HepG2 (cell line): ENCODE measurements around the gene ABHD17A. TPM values are rescaled to one million over a fixed set of nuclear protein-coding genes. Genes with fewer than 3 reads are reported as not detected.

Experiments used
- ASH2L ChIP-seq: fragments of 300-600, 200-600 bp; sonication (generic); IDR thresholded peaks from 2 replicates; pipeline ENCODE4 v1.7.0; 2017; ENCODE audit warnings: low read depth, mild to moderate bottlenecking, moderate library complexity, mixed read lengths, low read length; ENCODE audit not compliant: insufficient read length
- EP300 ChIP-seq, 3 experiments: sonication (generic) in 1 of 3; formaldehyde crosslinking in 1 of 3; IDR thresholded peaks; 2 replicates each; pipeline versions ENCODE4 v1.5.1 to v1.6.1; 2011 to 2020; ENCODE audit warnings: low read depth in 2 of 3, low read length in 2 of 3, borderline replicate concordance in 1 of 3, improper control_type of control experiment in 1 of 3, mild to moderate bottlenecking in 1 of 3, missing genetic modification reagents in 1 of 3, moderate library complexity in 1 of 3
- FOXK2 ChIP-seq: fragments of 450-650 bp; IDR thresholded peaks from 2 replicates; pipeline ENCODE4 v1.6.1; 2016
- FOXO1 ChIP-seq: sonication (generic); formaldehyde crosslinking; IDR thresholded peaks from 2 replicates; pipeline ENCODE4 v1.4.0; 2020; ENCODE audit warnings: missing genetic modification reagents
- HIVEP1 ChIP-seq: sonication (generic); formaldehyde crosslinking; IDR thresholded peaks from 2 replicates; pipeline ENCODE4 v1.4.0; 2020; ENCODE audit warnings: mild to moderate bottlenecking, missing genetic modification reagents
- KDM5B ChIP-seq: sonication (generic); formaldehyde crosslinking; IDR thresholded peaks from 2 replicates; pipeline ENCODE4 v1.4.0; 2020; ENCODE audit warnings: missing genetic modification reagents, mild to moderate bottlenecking, borderline replicate concordance
- KLF11 ChIP-seq: IDR thresholded peaks from 2 replicates; pipeline ENCODE4 v1.6.1; 2016; ENCODE audit warnings: missing compliant biosample characterization
- KLF16 ChIP-seq, 2 experiments: sonication (generic) in 1 of 2; formaldehyde crosslinking in 1 of 2; IDR thresholded peaks; 2 replicates each; pipeline versions ENCODE4 v1.6.1 to v1.8.0; 2016 to 2023; ENCODE audit warnings: missing genetic modification reagents in 2 of 2, missing compliant biosample characterization in 1 of 2
- MEF2D ChIP-seq: sonication (generic); formaldehyde crosslinking; IDR thresholded peaks from 2 replicates; pipeline ENCODE4 v1.5.1; 2020; ENCODE audit warnings: mild to moderate bottlenecking, missing genetic modification reagents
- MYC ChIP-seq: sonication (generic); formaldehyde crosslinking; IDR thresholded peaks from 2 replicates; pipeline ENCODE4 v1.9.0; 2021; ENCODE audit warnings: missing genetic modification reagents, borderline replicate concordance
- NFYB ChIP-seq: sonication (generic); formaldehyde crosslinking; IDR thresholded peaks from 2 replicates; pipeline ENCODE4 v1.4.0; 2020; ENCODE audit warnings: missing genetic modification reagents
- PAX8 ChIP-seq: sonication (generic); formaldehyde crosslinking; IDR thresholded peaks from 2 replicates; pipeline ENCODE4 v1.8.0; 2022; ENCODE audit warnings: mild to moderate bottlenecking, missing genetic modification reagents, borderline replicate concordance
- PHF20 ChIP-seq: sonication (generic); formaldehyde crosslinking; IDR thresholded peaks from 2 replicates; pipeline ENCODE4 v1.5.0; 2020; ENCODE audit warnings: mild to moderate bottlenecking, missing genetic modification reagents
- PTBP1 ChIP-seq: fragments of 200-400 bp; formaldehyde crosslinking; IDR thresholded peaks from 2 replicates; pipeline ENCODE4 v1.6.1; 2018; ENCODE audit warnings: low read length, low read depth; ENCODE audit not compliant: poor library complexity, severe bottlenecking
- SMARCC2 ChIP-seq: fragments of 450-650 bp; IDR thresholded peaks from 2 replicates; pipeline ENCODE4 v1.6.1; 2017; ENCODE audit warnings: antibody characterized with exemption, mild to moderate bottlenecking
- TARDBP ChIP-seq: sonication (generic); formaldehyde crosslinking; IDR thresholded peaks from 2 replicates; pipeline ENCODE4 v1.8.0; 2022; ENCODE audit warnings: mild to moderate bottlenecking, missing genetic modification reagents
- TBP ChIP-seq: sonication (generic); formaldehyde crosslinking; IDR thresholded peaks from 2 replicates; pipeline ENCODE4 v1.5.0; 2020; ENCODE audit warnings: missing genetic modification reagents
- ZFY ChIP-seq: sonication (generic); formaldehyde crosslinking; IDR thresholded peaks from 2 replicates; pipeline ENCODE4 v1.4.0; 2020; ENCODE audit warnings: missing genetic modification reagents
- ZNF101 ChIP-seq: sonication (generic); formaldehyde crosslinking; IDR thresholded peaks from 2 replicates; pipeline ENCODE4 v1.4.0; 2020; ENCODE audit warnings: mild to moderate bottlenecking, low read depth, missing genetic modification reagents, borderline replicate concordance
- ZNF143 ChIP-seq: sonication (generic); formaldehyde crosslinking; IDR thresholded peaks from 2 replicates; pipeline ENCODE4 v1.4.0; 2020; ENCODE audit warnings: missing genetic modification reagents
- ZNF230 ChIP-seq: sonication (generic); formaldehyde crosslinking; IDR thresholded peaks from 2 replicates; pipeline ENCODE4 v1.4.0; 2020; ENCODE audit warnings: mild to moderate bottlenecking, missing genetic modification reagents
- ZNF354B ChIP-seq: sonication (generic); formaldehyde crosslinking; IDR thresholded peaks from 2 replicates; pipeline ENCODE4 v1.8.0; 2022; ENCODE audit warnings: mild to moderate bottlenecking, missing genetic modification reagents
- ZNF556 ChIP-seq: sonication (generic); formaldehyde crosslinking; IDR thresholded peaks from 2 replicates; pipeline ENCODE4 v1.4.0; 2020; ENCODE audit warnings: mild to moderate bottlenecking, missing genetic modification reagents, borderline replicate concordance
- ZNF619 ChIP-seq: sonication (generic); formaldehyde crosslinking; IDR thresholded peaks from 2 replicates; pipeline ENCODE4 v1.4.0; 2020; ENCODE audit warnings: mild to moderate bottlenecking, missing genetic modification reagents
- ZNF629 ChIP-seq: sonication (generic); formaldehyde crosslinking; conservative IDR thresholded peaks from 2 replicates; pipeline ENCODE4 v1.5.0; 2020; ENCODE audit warnings: missing genetic modification reagents
- ZNF713 ChIP-seq: sonication (generic); formaldehyde crosslinking; IDR thresholded peaks from 2 replicates; pipeline ENCODE4 v1.4.0; 2020; ENCODE audit warnings: mild to moderate bottlenecking, missing genetic modification reagents
- polyA plus RNA-seq, 8 experiments: library from polyadenylated mRNA; depleted of rRNA in 3 of 8; stranded (reverse) in 7 of 8; unstranded in 1 of 8; fragments of >200 nt; fragmentation: Illumina TruSeq in 4 of 8; extraction: Trizol in 4 of 8; gene quantifications; 2 replicates each; pipeline versions ENCODE4 v1.2.1 to v1.2.3, GENCODE V29; 2011 to 2016; ENCODE audit warnings: low read depth in 4 of 8, missing spikeins in 1 of 8, mixed read lengths in 1 of 8; ENCODE audit not compliant: insufficient read depth in 1 of 8
- total RNA-seq, 5 experiments: library from RNA; depleted of rRNA; stranded (reverse); fragments of >200 nt; fragmentation: Illumina TruSeq; extraction: Trizol; gene quantifications; 2 replicates each; pipeline ENCODE4 v1.2.3, GENCODE V29; 2016; ENCODE audit warnings: low read depth in 1 of 5
- TF ChIP-seq, protein P1 (sequence below): IDR thresholded peaks from 2 replicates; pipeline ENCODE4 v1.6.1; 2016; ENCODE audit warnings: missing compliant biosample characterization, missing genetic modification reagents, borderline replicate concordance
- TF ChIP-seq, protein P2 (sequence below): IDR thresholded peaks from 2 replicates; pipeline ENCODE4 v1.6.1; 2016

The ABHD17A gene
- total and polyA plus RNA-seq, 2 of the 13 experiments (the other 11 are each of a cell fraction or from before 2014, with no cell fraction given), result 27.7 to 40.8 TPM

DNA sequence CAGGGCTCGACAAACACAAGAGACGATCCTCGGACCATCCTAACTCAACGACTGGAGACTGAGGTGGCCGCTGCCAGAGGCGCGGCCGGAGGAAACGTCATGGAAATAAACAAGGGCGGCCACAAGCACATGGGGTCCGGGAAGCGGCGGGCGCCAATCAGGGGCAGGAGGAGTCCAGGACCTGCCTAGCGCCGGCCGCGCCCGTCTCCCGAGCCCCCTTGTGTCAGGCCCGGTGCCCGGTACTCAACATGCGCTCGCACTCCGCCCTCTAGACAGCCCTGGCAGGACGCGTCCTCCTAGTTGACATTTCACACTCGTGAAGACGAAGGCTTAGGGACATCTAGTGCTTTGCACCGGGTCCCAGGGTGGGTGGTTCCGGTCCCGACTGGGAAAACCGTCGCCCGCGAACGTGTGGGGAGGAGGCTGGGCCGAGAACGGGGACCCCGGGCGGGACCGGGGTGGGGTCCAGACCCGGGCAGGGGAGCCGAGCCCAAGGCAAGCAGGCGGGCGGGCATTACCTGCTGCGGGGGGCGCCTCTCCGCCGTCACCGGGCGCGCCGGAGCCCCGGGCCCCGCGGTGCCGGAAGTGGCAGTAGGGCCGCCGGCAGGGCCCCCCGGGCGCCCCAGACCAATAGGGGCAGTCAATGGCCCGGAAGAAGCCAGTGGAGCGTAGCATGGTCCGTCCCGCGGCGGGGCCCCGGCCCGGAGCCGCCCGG lies 37.5 kb downstream of the ABHD17A start (continued):
- TF ChIP-seq HIVEP1 (CRISPR knock-in tag) (0 out of 2 replicates have a peak, but pooled peaks have one; percentile 40), FOXK2 (peak; percentile 91), MYC (CRISPR knock-in tag) (peak; percentile 63; the same call in 1 of the 2 replicates), ZNF713 (no peak), KDM5B (CRISPR knock-in tag) (peak; percentile 0; the same call in 1 of the 2 replicates), PTBP1 (no peak), PAX8 (CRISPR knock-in tag) (no peak; the same call in 1 of the 2 replicates), FOXO1 (peak; percentile 31; the same call in 1 of the 2 replicates), EP300 (IDR thresholded peaks at IDR 0.05; ENCODE audit: low read depth in 2 of 2, low read length in 2 of 2) (no peak), EP300 (CRISPR knock-in tag; IDR thresholded peaks at IDR 0.05; ENCODE audit: borderline replicate concordance) (no peak), KLF11 (CRISPR knock-in tag) (no peak), NFYB (peak; percentile 68), TARDBP (CRISPR knock-in tag) (0 out of 2 replicates have a peak, but pooled peaks have one; percentile 26), ZNF230 (CRISPR knock-in tag) (0 out of 2 replicates have a peak, but pooled peaks have one; percentile 12), ZNF629 (no peak), ZNF354B (CRISPR knock-in tag) (0 out of 2 replicates have a peak, but pooled peaks have one; percentile 42), ZNF143 (CRISPR knock-in tag) (peak; percentile 50; the same call in 1 of the 2 replicates), ZNF556 (CRISPR knock-in tag) (no peak), TBP (CRISPR knock-in tag) (no peak), ZFY (CRISPR knock-in tag) (peak; percentile 81), MEF2D (CRISPR knock-in tag) (no peak), KLF16 (CRISPR knock-in tag; IDR thresholded peaks at IDR 0.05) (no peak), SMARCC2 (no peak), ASH2L (peak; percentile 80), ZNF619 (no peak), ZNF101 (CRISPR knock-in tag) (no peak), PHF20 (CRISPR knock-in tag) (peak; percentile 29; the same call in 1 of the 2 replicates)
- TF ChIP-seq, protein P1, sequence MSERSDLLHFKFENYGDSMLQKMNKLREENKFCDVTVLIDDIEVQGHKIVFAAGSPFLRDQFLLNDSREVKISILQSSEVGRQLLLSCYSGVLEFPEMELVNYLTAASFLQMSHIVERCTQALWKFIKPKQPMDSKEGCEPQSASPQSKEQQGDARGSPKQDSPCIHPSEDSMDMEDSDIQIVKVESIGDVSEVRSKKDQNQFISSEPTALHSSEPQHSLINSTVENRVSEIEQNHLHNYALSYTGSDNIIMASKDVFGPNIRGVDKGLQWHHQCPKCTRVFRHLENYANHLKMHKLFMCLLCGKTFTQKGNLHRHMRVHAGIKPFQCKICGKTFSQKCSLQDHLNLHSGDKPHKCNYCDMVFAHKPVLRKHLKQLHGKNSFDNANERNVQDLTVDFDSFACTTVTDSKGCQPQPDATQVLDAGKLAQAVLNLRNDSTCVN (CRISPR knock-in tag), result no peak
- TF ChIP-seq, protein P2, sequence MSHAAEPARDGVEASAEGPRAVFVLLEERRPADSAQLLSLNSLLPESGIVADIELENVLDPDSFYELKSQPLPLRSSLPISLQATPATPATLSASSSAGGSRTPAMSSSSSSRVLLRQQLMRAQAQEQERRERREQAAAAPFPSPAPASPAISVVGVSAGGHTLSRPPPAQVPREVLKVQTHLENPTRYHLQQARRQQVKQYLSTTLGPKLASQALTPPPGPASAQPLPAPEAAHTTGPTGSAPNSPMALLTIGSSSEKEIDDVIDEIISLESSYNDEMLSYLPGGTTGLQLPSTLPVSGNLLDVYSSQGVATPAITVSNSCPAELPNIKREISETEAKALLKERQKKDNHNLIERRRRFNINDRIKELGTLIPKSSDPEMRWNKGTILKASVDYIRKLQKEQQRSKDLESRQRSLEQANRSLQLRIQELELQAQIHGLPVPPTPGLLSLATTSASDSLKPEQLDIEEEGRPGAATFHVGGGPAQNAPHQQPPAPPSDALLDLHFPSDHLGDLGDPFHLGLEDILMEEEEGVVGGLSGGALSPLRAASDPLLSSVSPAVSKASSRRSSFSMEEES (CRISPR knock-in tag), result no peak
